ENCODE results near the gene MMP10.

DNA sequence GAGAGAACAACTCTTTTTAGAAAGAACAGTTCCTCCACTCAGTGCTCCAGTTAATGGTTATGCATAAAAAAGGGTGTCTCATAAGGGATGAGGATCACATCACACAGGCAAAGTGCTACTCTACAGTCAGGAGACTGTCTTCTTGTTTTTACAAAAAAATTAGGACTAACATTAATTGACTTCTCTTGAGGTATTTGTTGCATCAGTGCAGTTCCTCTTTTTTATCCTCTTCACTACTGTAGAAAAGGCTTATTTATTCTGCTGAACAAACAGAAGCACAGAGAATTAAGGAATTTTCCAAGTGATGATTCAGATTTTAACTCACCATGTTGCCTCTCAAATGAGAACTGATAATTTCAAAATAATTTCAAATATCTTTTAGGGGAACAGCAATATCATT lies 57.6 kb downstream of the MMP10 start:
- TF ChIP-seq, protein P1, sequence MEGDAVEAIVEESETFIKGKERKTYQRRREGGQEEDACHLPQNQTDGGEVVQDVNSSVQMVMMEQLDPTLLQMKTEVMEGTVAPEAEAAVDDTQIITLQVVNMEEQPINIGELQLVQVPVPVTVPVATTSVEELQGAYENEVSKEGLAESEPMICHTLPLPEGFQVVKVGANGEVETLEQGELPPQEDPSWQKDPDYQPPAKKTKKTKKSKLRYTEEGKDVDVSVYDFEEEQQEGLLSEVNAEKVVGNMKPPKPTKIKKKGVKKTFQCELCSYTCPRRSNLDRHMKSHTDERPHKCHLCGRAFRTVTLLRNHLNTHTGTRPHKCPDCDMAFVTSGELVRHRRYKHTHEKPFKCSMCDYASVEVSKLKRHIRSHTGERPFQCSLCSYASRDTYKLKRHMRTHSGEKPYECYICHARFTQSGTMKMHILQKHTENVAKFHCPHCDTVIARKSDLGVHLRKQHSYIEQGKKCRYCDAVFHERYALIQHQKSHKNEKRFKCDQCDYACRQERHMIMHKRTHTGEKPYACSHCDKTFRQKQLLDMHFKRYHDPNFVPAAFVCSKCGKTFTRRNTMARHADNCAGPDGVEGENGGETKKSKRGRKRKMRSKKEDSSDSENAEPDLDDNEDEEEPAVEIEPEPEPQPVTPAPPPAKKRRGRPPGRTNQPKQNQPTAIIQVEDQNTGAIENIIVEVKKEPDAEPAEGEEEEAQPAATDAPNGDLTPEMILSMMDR (IDR thresholded peaks at IDR 0.05; ENCODE audit: low read depth, low read length), result no peak
- no peak for TF ChIP-seq EZH2phosphoT487 (IDR thresholded peaks at IDR 0.05; ENCODE audit: low read depth)

All from OCI-LY3 (cell line).